G401 (cell line): Measurements from ENCODE around the gene FIG4. TPM values are rescaled to one million over a fixed set of nuclear protein-coding genes. Genes with fewer than 3 reads are reported as not detected.
A peak's percentile ranks its signal among the peaks of the same experiment; 100 is the strongest.
"Not testable (repeated sequence)": the region's sequence is repeated elsewhere in the genome, so short reads cannot be mapped to it uniquely, and the experiment has no call there.

Experiments
- DNase-seq: peaks from one replicate; pipeline ENCODE4 v3.0.0-alpha.2; 2015; ENCODE audit warnings: low spot score
- in situ Hi-C: cut with HindIII; loops from 2 replicates; pipeline ENCODE4 v1.10.0; 2016; ENCODE audit warnings: low sequenced_read_pairs, mixed read lengths
- total RNA-seq: library from RNA; depleted of rRNA; stranded (reverse); fragments of >200 nt; shearing (Covaris generic); gene quantifications from 2 replicates; pipeline ENCODE4 v1.2.3, GENCODE V29; 2014; rRNA removed

The FIG4 gene
- 14.0 and 27.5 TPM in 2 replicates for total RNA-seq

GRCh38 chr6:109690737-109691621 is at the start of gene FIG4, which contains the start of gene AK9:
FIG4 (plus strand) TSS chr6:109691296; CDS start chr6:109691436, 140 bp downstream.
AK9 (minus strand) TSS chr6:109691202; CDS start chr6:109675745, 15,457 bp downstream.
- in situ Hi-C loops, result no loop called here
- DNase-seq, result peak; percentile 98

GRCh38 chr6:109644131-109644530 is 47.0 kb upstream of the FIG4 start:
- in situ Hi-C loops, result no loop called here
- no peak for DNase-seq

GRCh38 chr6:109653264-109653663 is 37.8 kb upstream of the FIG4 start:
- no peak for DNase-seq
- in situ Hi-C loops, result no loop called here

GRCh38 chr6:109655761-109656262 is 35.3 kb upstream of the FIG4 start:
- no peak for DNase-seq
- in situ Hi-C loops, result no loop called here

GRCh38 chr6:109660526-109661320 is 30.4 kb upstream of the FIG4 start:
- DNase-seq, result no peak
- in situ Hi-C loops, result no loop called here

GRCh38 chr6:109662192-109662591 is 28.9 kb upstream of the FIG4 start:
- DNase-seq, result no peak
- in situ Hi-C loops, result no loop called here

- in situ Hi-C loops, result no loop called here
- DNase-seq, result no peak
These were observed 21.3 kb upstream of the FIG4 start for GRCh38 chr6:109669811-109670210.

- in situ Hi-C loops, result no loop called here
- no peak for DNase-seq
These were observed 19.4 kb upstream of the FIG4 start for GRCh38 chr6:109671733-109672132.

GRCh38 chr6:109672175-109672574 is 18.9 kb upstream of the FIG4 start:
- in situ Hi-C loops, result no loop called here
- no peak for DNase-seq

- in situ Hi-C loops, result no loop called here
- no peak for DNase-seq
These were observed 18.3 kb upstream of the FIG4 start for GRCh38 chr6:109672839-109673238.

GRCh38 chr6:109676724-109677123 is 14.4 kb upstream of the FIG4 start:
- no peak for DNase-seq
- in situ Hi-C loops, result no loop called here

GRCh38 chr6:109678240-109678639 is 12.9 kb upstream of the FIG4 start:
- no peak for DNase-seq
- in situ Hi-C loops, result no loop called here

- in situ Hi-C loops, DNase-seq: not testable (repeated sequence)
These were observed 12.2 kb upstream of the FIG4 start for GRCh38 chr6:109678661-109679505.

- in situ Hi-C loops, result no loop called here
- DNase-seq, result no peak
These were observed 4.4 kb upstream of the FIG4 start for GRCh38 chr6:109686566-109687265.

GRCh38 chr6:109687271-109687761 is 3.8 kb upstream of the FIG4 start:
- DNase-seq, result no peak
- in situ Hi-C loops, result no loop called here

GRCh38 chr6:109690373-109690736 is 741 bp upstream of the FIG4 start:
- peak; percentile 60 for DNase-seq
- in situ Hi-C loops, result no loop called here

GRCh38 chr6:109693111-109693510 is 2.0 kb downstream of the FIG4 start:
- in situ Hi-C loops, result no loop called here
- no peak for DNase-seq

- DNase-seq, result no peak
- in situ Hi-C loops, result no loop called here
These were observed 4.4 kb downstream of the FIG4 start for GRCh38 chr6:109695468-109695867.
